Natural killer cell (primary cell): ENCODE results near the gene CNTN2. TPM values are rescaled to one million over a fixed set of nuclear protein-coding genes. Genes with fewer than 3 reads are reported as not detected.
A peak's percentile ranks its signal among the peaks of the same experiment; 100 is the strongest.

Experiments
- ATAC-seq, 3 donors: fragments of 150-1000 bp in 2 of 3; fragments of 200-7000 bp in 1 of 3; cut with Tn5 transposase; 1 replicate in 1 of 3; 2 replicates in 2 of 3; pipeline ENCODE4 v1.10.0; 2021; ENCODE audit warnings: mild to moderate bottlenecking in 2 of 3, moderate library complexity in 2 of 3
- DNase-seq, 2 donors: peaks; one replicate each; pipeline versions ENCODE4 v3.0.0 to v3.0.0-alpha.2; 2013 to 2021; ENCODE audit warnings: mixed read lengths in 1 of 2
- H3K27ac ChIP-seq: one replicate; pipeline ENCODE4 v1.5.1; 2013; ENCODE audit warnings: mild to moderate bottlenecking, low read length
- H3K27me3 ChIP-seq: one replicate; pipeline ENCODE4 v1.6.1; 2013; ENCODE audit warnings: low read length; ENCODE audit not compliant: control insufficient read depth, insufficient read depth
- H3K36me3 ChIP-seq: one replicate; pipeline ENCODE4 v1.6.1; 2013; ENCODE audit warnings: low read length; ENCODE audit not compliant: control insufficient read depth, insufficient read depth
- H3K4me1 ChIP-seq: one replicate; pipeline ENCODE4 v1.6.1; 2013; ENCODE audit warnings: low read length; ENCODE audit not compliant: control insufficient read depth, insufficient read depth
- H3K4me3 ChIP-seq: one replicate; pipeline ENCODE4 v1.5.1; 2013; ENCODE audit warnings: low read length
- H3K9me3 ChIP-seq: one replicate; pipeline ENCODE4 v1.6.1; 2013; ENCODE audit warnings: low read length; ENCODE audit not compliant: control insufficient read depth, insufficient read depth
- H3K27ac Mint-ChIP-seq, 2 donors: one replicate each; pipeline ENCODE4 v1.8.0; 2022; ENCODE audit warnings: mild to moderate bottlenecking in 2 of 2, mixed read lengths in 2 of 2, moderate library complexity in 1 of 2
- H3K27me3 Mint-ChIP-seq, 2 donors: one replicate each; pipeline ENCODE4 v1.8.0; 2022; ENCODE audit warnings: low read depth in 2 of 2, mixed read lengths in 2 of 2
- H3K36me3 Mint-ChIP-seq: one replicate; pipeline ENCODE4 v1.8.0; 2022; ENCODE audit warnings: mixed read lengths
- H3K4me1 Mint-ChIP-seq, 2 donors: one replicate each; pipeline ENCODE4 v1.8.0; 2022; ENCODE audit warnings: mixed read lengths in 2 of 2
- H3K4me3 Mint-ChIP-seq: one replicate; pipeline ENCODE4 v1.8.0; 2022; ENCODE audit warnings: mild to moderate bottlenecking, moderate library complexity, mixed read lengths
- H3K9me3 Mint-ChIP-seq, 2 donors: one replicate each; pipeline ENCODE4 v1.8.0; 2022; ENCODE audit warnings: mixed read lengths in 2 of 2
- WGBS: methylation state at CpG from one replicate; pipeline ENCODE4 v1.1.7; 2013; ENCODE audit warnings: missing lambda C conversion rate; ENCODE audit not compliant: insufficient coverage; 5-methylcytosine and 5-hydroxymethylcytosine counted together
- intact Hi-C: fragments of 100-400 bp; cut with micrococcal nuclease; formaldehyde crosslinking; loops from one replicate; pipeline ENCODE4 v1.14.2; 2022
- total RNA-seq, 4 donors: library from RNA; stranded (reverse); fragments of 120-200 nt in 1 of 4; gene quantifications; one replicate each; pipeline versions ENCODE4 v1.2.3 to v1.2.4, GENCODE V29; 2013 to 2022
- TF ChIP-seq, protein P1 (sequence below): fragments of 200-600 bp; IDR thresholded peaks from one replicate; pipeline ENCODE4 v1.8.0; 2022; ENCODE audit warnings: antibody characterized with exemption

The CNTN2 gene
- total RNA-seq, 3 donors from 2014 or later (not counting 1 experiment from before 2014, with no cell fraction given): not detected

DNA sequence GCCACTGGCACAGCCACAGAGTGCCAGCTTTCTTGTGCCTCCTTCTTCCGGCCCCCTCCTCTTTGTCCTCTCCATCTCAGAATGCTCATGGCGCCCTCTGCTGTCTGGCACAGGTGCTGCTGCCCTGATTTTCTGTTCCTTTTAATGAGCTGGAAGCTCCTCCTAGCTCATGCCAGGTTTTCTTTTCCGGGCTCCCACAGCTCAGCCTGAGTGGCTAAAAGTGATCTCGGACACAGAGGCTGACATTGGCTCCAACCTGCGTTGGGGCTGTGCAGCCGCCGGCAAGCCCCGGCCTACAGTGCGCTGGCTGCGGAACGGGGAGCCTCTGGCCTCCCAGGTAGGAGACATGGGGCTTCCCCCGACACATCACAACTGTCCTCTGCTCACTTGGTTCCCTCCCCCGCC is 18.7 kb downstream of the CNTN2 start:
- no peaks in the 10 kb centered on the region for H3K9me3 ChIP-seq
- peaks cover 6% of the 10 kb centered on the region for H3K4me1 ChIP-seq
- H3K27ac ChIP-seq: no peak overlapping the region
- Mint-ChIP-seq H3K4me3 (no peak overlapping the region), H3K27ac (no peak overlapping the region), H3K4me1 (no peaks in the 10 kb centered on the region), H3K9me3 (no peaks in the 10 kb centered on the region), H3K27me3 (peaks cover 0 to 4% of the 10 kb centered on the region in 2 donors), H3K36me3 (no peaks in the 10 kb centered on the region)
- peak; percentile 52 to 82 for DNase-seq
- no peaks in the 10 kb centered on the region for H3K36me3 ChIP-seq
- 47% methylated on average over 13 of the region's 13 CpGs for WGBS
- no peaks in the 10 kb centered on the region for H3K27me3 ChIP-seq
- TF ChIP-seq, protein P1, sequence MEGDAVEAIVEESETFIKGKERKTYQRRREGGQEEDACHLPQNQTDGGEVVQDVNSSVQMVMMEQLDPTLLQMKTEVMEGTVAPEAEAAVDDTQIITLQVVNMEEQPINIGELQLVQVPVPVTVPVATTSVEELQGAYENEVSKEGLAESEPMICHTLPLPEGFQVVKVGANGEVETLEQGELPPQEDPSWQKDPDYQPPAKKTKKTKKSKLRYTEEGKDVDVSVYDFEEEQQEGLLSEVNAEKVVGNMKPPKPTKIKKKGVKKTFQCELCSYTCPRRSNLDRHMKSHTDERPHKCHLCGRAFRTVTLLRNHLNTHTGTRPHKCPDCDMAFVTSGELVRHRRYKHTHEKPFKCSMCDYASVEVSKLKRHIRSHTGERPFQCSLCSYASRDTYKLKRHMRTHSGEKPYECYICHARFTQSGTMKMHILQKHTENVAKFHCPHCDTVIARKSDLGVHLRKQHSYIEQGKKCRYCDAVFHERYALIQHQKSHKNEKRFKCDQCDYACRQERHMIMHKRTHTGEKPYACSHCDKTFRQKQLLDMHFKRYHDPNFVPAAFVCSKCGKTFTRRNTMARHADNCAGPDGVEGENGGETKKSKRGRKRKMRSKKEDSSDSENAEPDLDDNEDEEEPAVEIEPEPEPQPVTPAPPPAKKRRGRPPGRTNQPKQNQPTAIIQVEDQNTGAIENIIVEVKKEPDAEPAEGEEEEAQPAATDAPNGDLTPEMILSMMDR: peak; percentile 68
- intact Hi-C loops: loop anchor here (10.0 kb wide), 2 partner anchors 87 to 183 kb away; no protein-coding TSS in a partner anchor
- no peak overlapping the region for H3K4me3 ChIP-seq
- peak; percentile 67 to 82 (median 81) for ATAC-seq

DNA sequence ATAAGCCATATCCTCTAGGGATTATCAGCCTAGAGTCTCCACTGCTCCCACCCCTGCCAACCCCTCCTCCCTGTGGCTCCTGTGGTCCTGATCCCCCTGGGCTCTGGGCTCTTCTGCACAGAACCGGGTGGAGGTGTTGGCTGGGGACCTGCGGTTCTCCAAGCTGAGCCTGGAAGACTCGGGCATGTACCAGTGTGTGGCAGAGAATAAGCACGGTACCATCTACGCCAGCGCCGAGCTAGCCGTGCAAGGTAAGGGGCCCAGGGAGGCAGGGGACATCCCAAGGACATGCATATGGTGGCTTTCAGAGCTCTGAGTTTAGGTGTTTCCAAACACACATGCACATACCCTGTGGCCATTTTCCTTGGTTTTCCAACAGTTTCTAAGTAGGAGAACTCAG is 19.3 kb downstream of the CNTN2 start:
- Mint-ChIP-seq H3K4me1 (no peaks in the 10 kb centered on the region), H3K27ac (no peak overlapping the region), H3K36me3 (no peaks in the 10 kb centered on the region), H3K4me3 (no peak overlapping the region), H3K9me3 (no peaks in the 10 kb centered on the region), H3K27me3 (peaks cover 0 to 4% of the 10 kb centered on the region in 2 donors)
- TF ChIP-seq, protein P1: no peak
- whole genome bisulfite sequencing: 95% methylated on average over 8 of the region's 8 CpGs
- H3K36me3 ChIP-seq: no peaks in the 10 kb centered on the region
- peaks cover 6% of the 10 kb centered on the region for H3K4me1 ChIP-seq
- DNase-seq (no peak), ATAC-seq (no peak)
- no peak overlapping the region for H3K4me3 ChIP-seq
- no peak overlapping the region for H3K27ac ChIP-seq
- intact Hi-C loops: loop anchor here (10.0 kb wide), 2 partner anchors 88 to 182 kb away; no protein-coding TSS in a partner anchor
- H3K27me3 ChIP-seq: no peaks in the 10 kb centered on the region
- H3K9me3 ChIP-seq: no peaks in the 10 kb centered on the region

DNA sequence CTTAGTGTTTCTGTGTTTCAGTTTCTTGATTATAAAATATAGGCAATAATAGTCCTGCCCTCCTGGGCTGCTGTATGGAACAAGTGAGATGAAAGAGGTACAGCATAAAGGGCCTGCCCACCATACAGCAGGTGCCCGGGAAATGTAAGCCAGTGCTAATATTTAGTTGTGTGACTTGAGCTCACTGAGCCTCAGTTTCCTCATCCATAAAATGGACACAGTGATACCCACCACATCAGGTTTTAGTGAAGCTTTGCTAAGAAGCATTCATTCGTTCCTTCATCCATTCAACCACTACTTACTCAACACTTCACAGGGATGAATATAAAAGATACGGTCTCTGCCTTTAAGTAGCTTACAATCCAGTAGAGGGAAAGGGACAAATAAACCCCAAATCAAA is 19.9 kb downstream of the CNTN2 start:
- Mint-ChIP-seq H3K4me1 (no peaks in the 10 kb centered on the region), H3K27me3 (peaks cover 0 to 4% of the 10 kb centered on the region in 2 donors), H3K36me3 (no peaks in the 10 kb centered on the region), H3K9me3 (no peaks in the 10 kb centered on the region), H3K4me3 (no peak overlapping the region), H3K27ac (no peak overlapping the region)
- Histone ChIP-seq H3K36me3 (no peaks in the 10 kb centered on the region), H3K4me3 (no peak overlapping the region), H3K4me1 (peaks cover 6% of the 10 kb centered on the region), H3K9me3 (no peaks in the 10 kb centered on the region), H3K27me3 (no peaks in the 10 kb centered on the region), H3K27ac (no peak overlapping the region)
- DNase-seq (no peak), ATAC-seq (no peak)
- intact Hi-C loops: loop anchor here (10.0 kb wide), 2 partner anchors 88 to 182 kb away; no protein-coding TSS in a partner anchor
- 88% methylated on average over 3 of the region's 3 CpGs for WGBS
- TF ChIP-seq, protein P1: no peak

DNA sequence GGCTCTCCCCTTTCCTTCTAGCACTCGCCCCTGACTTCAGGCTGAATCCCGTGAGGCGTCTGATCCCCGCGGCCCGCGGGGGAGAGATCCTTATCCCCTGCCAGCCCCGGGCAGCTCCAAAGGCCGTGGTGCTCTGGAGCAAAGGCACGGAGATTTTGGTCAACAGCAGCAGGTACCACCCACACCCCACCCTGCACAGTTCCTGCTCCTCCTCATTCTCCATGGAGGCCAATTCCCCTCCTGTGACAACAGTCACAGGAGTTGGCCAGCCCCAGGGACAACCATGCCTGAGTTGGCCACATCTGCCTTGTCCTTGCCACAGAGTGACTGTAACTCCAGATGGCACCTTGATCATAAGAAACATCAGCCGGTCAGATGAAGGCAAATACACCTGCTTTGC is 21.3 kb downstream of the CNTN2 start:
- no peak for DNase-seq
- intact Hi-C loops: loop anchor here (10.0 kb wide), 2 partner anchors 90 to 180 kb away; no protein-coding TSS in a partner anchor
- Histone ChIP-seq H3K36me3 (no peaks in the 10 kb centered on the region), H3K27me3 (no peaks in the 10 kb centered on the region), H3K4me3 (no peak overlapping the region), H3K27ac (no peak overlapping the region), H3K4me1 (peaks cover 6% of the 10 kb centered on the region), H3K9me3 (no peaks in the 10 kb centered on the region)
- no peaks in the 10 kb centered on the region for H3K4me1 Mint-ChIP-seq
- H3K4me3 Mint-ChIP-seq: no peak overlapping the region
- no peak for ATAC-seq
- TF ChIP-seq, protein P1: no peak
- no peaks in the 10 kb centered on the region for H3K36me3 Mint-ChIP-seq
- H3K27me3 Mint-ChIP-seq: peaks cover 0 to 4% of the 10 kb centered on the region in 2 donors
- 90% methylated on average over 11 of the region's 11 CpGs for WGBS
- no peak overlapping the region for H3K27ac Mint-ChIP-seq
- H3K9me3 Mint-ChIP-seq: no peaks in the 10 kb centered on the region
